Gastrocnemius medialis (tissue), 4 donors: ENCODE results near the gene ZFAND2B. TPM values are rescaled to one million over a fixed set of nuclear protein-coding genes. Genes with fewer than 3 reads are reported as not detected.

Experiments used
- ATAC-seq, 2 donors: fragments of 150-250 bp; one replicate each; pipeline ENCODE4 v1.9.1; 2016
- DNase-seq, 2 donors: peaks; one replicate each; pipeline ENCODE4 v3.0.0-alpha.2; 2019
- H3K27ac ChIP-seq, 4 donors: fragments of 200-600 bp; sonication (generic); 1 replicate in 1 of 4; 2 replicates in 3 of 4; pipeline ENCODE4 v1.5.1; 2016 to 2018; ENCODE audit warnings: mild to moderate bottlenecking in 2 of 4, moderate library complexity in 1 of 4
- H3K27me3 ChIP-seq, 3 donors: fragments of 200-600 bp; sonication (generic) in 2 of 3; 1 replicate in 1 of 3; 2 replicates in 2 of 3; pipeline versions ENCODE4 v1.5.1 to v1.6.0; 2016 to 2019; ENCODE audit warnings: mild to moderate bottlenecking in 1 of 3, moderate library complexity in 1 of 3
- H3K36me3 ChIP-seq, 2 donors: fragments of 200-600 bp; sonication (generic) in 1 of 2; one replicate each; pipeline ENCODE4 v1.5.1; 2017 to 2018
- H3K4me1 ChIP-seq, 2 donors: fragments of 200-600 bp; sonication (generic) in 1 of 2; one replicate each; pipeline ENCODE4 v1.5.1; 2016 to 2017; ENCODE audit warnings: mild to moderate bottlenecking in 2 of 2
- H3K4me3 ChIP-seq, 4 donors: fragments of 200-600 bp; sonication (generic) in 3 of 4; 1 replicate in 1 of 4; 2 replicates in 3 of 4; pipeline ENCODE4 v1.5.1; 2016 to 2019; ENCODE audit warnings: mild to moderate bottlenecking in 2 of 4
- H3K9me3 ChIP-seq, 3 donors: fragments of 200-600 bp; sonication (generic) in 2 of 3; 1 replicate in 1 of 3; 2 replicates in 2 of 3; pipeline ENCODE4 v1.5.1; 2016 to 2019
- CTCF ChIP-seq, 5 experiments: fragments of 450-650 bp in 3 of 5; fragments of 200-600 bp in 2 of 5; sonication (generic) in 2 of 5; IDR thresholded peaks in 4 of 5; conservative IDR thresholded peaks in 1 of 5; 1 replicate in 4 of 5; 2 replicates in 1 of 5; pipeline ENCODE4 v1.5.1; 2016 to 2019; ENCODE audit warnings: antibody characterized with exemption in 5 of 5, mild to moderate bottlenecking in 3 of 5, moderate library complexity in 3 of 5
- POLR2A ChIP-seq, 2 donors: fragments of 450-650 bp; IDR thresholded peaks; one replicate each; pipeline ENCODE4 v1.6.1; 2017; ENCODE audit warnings: antibody characterized with exemption in 2 of 2, mild to moderate bottlenecking in 2 of 2, moderate library complexity in 2 of 2
- in situ Hi-C, 4 donors: fragments of 200-750 bp; cut with MboI; loops; one replicate each; pipeline versions ENCODE4 v1.15.0 to v1.8.0; 2017; ENCODE audit warnings: low sequenced_read_pairs in 4 of 4
- intact Hi-C: fragments of 100-400 bp; cut with DNase I; formaldehyde crosslinking; loops from one replicate; pipeline ENCODE4 v1.15.1; 2023; ENCODE audit warnings: low total_unique reads
- total RNA-seq, 4 donors: library from RNA; depleted of rRNA; stranded (reverse); fragments of >200 nt; gene quantifications; one replicate each; pipeline versions ENCODE4 v1.1.0 to v1.2.3, GENCODE V29; 2016

The ZFAND2B gene
- total RNA-seq, 4 donors from 2014 or later = 33.2 to 60.8 (median 41.2) TPM

- TF ChIP-seq CTCF (IDR thresholded peaks at IDR 0.05 in 4 of 5, conservative IDR thresholded peaks at IDR 0.05 in 1 of 5) = no peak
- no peak for TF ChIP-seq POLR2A (IDR thresholded peaks at IDR 0.05)
- Histone ChIP-seq H3K4me1 (peaks cover 6 to 10% of the 10 kb centered on the region in 2 donors), H3K36me3 (peaks cover 0 to 33% of the 10 kb centered on the region in 2 donors), H3K27me3 (no peaks in the 10 kb centered on the region), H3K9me3 (no peaks in the 10 kb centered on the region), H3K27ac (peak within 1 kb of the TSS; percentile 68 to 84 (median 76)), H3K4me3 (no peak within 1 kb of the TSS)
- ATAC-seq = no peak
- in situ Hi-C loops = loop anchor here (5.0 to 25.0 kb wide), 3 partner anchors 37 to 125 kb away; partner anchors contain the start of genes ZFAND2B (in 2 of the 4) and DNAJB2 (in 1 of the 4)
- intact Hi-C loops = loop anchor here (10.0 kb wide), 1 partner anchor 325 kb away; the partner anchor contains the start of gene GMPPA
- DNase-seq = no peak
Measured at GRCh38 chr2:219169930-219170654, 36.5 kb upstream of the ZFAND2B start, which contains the start of gene SLC23A3. Gene SLC23A3 (minus strand): TSS chr2:219170029. CDS start chr2:219169984, 45 bp downstream.

GRCh38 chr2:219171231-219171651 is 35.3 kb upstream of the ZFAND2B start:
- ATAC-seq (peak; percentile 82 to 88), DNase-seq (peak; percentile 80 to 82)
- H3K36me3 ChIP-seq = peaks cover 0 to 37% of the 10 kb centered on the region in 2 donors
- intact Hi-C loops = loop anchor here (1.0 kb wide), 1 partner anchor 11 kb away; the partner anchor contains the start of gene NHEJ1
- H3K27ac ChIP-seq = peak overlapping the region; percentile 68 to 84 (median 76)
- in situ Hi-C loops = loop anchor here in 3 of 4 donors (5.0 to 25.0 kb wide), 2 partner anchors 36 to 116 kb away; partner anchors contain the start of genes ZFAND2B (in 2 of the 3) and DNAJB2 (in 1 of the 3)
- H3K9me3 ChIP-seq = no peaks in the 10 kb centered on the region
- no peak overlapping the region for H3K4me3 ChIP-seq
- TF ChIP-seq POLR2A (IDR thresholded peaks at IDR 0.05) (peak; percentile 12 to 24), CTCF (IDR thresholded peaks at IDR 0.05 in 4 of 5, conservative IDR thresholded peaks at IDR 0.05 in 1 of 5) (peak; percentile 51 to 78 (median 76))
- H3K4me1 ChIP-seq = peaks cover 14 to 19% of the 10 kb centered on the region in 2 donors
- H3K27me3 ChIP-seq = no peaks in the 10 kb centered on the region

GRCh38 chr2:219172231-219173154 is 34.1 kb upstream of the ZFAND2B start:
- H3K36me3 ChIP-seq = peaks cover 0 to 37% of the 10 kb centered on the region in 2 donors
- DNase-seq (no peak), ATAC-seq (no peak)
- no peak overlapping the region for H3K4me3 ChIP-seq
- H3K9me3 ChIP-seq = no peaks in the 10 kb centered on the region
- intact Hi-C loops = no loop called here
- peak overlapping the region; percentile 68 to 84 (median 76) for H3K27ac ChIP-seq
- H3K27me3 ChIP-seq = no peaks in the 10 kb centered on the region
- TF ChIP-seq CTCF (IDR thresholded peaks at IDR 0.05 in 4 of 5, conservative IDR thresholded peaks at IDR 0.05 in 1 of 5) (no peak), POLR2A (IDR thresholded peaks at IDR 0.05) (no peak)
- in situ Hi-C loops = loop anchor here in 3 of 4 donors (5.0 to 25.0 kb wide), 2 partner anchors 35 to 115 kb away; partner anchors contain the start of genes ZFAND2B (in 2 of the 3) and DNAJB2 (in 1 of the 3)
- H3K4me1 ChIP-seq = peaks cover 14 to 19% of the 10 kb centered on the region in 2 donors

- H3K4me1 ChIP-seq = peaks cover 14 to 19% of the 10 kb centered on the region in 2 donors
- ATAC-seq = no peak
- peaks cover 0 to 37% of the 10 kb centered on the region in 2 donors for H3K36me3 ChIP-seq
- intact Hi-C loops = no loop called here
- in situ Hi-C loops = loop anchor here in 3 of 4 donors (5.0 to 25.0 kb wide), 2 partner anchors 34 to 114 kb away; partner anchors contain the start of genes ZFAND2B (in 2 of the 3) and DNAJB2 (in 1 of the 3)
- no peak overlapping the region for H3K27ac ChIP-seq
- H3K4me3 ChIP-seq = no peak overlapping the region
- no peak for TF ChIP-seq POLR2A (IDR thresholded peaks at IDR 0.05)
- TF ChIP-seq CTCF (IDR thresholded peaks at IDR 0.05 in 4 of 5, conservative IDR thresholded peaks at IDR 0.05 in 1 of 5) = no peak
- H3K9me3 ChIP-seq = no peaks in the 10 kb centered on the region
- H3K27me3 ChIP-seq = no peaks in the 10 kb centered on the region
- DNase-seq = no peak
Measured at GRCh38 chr2:219173176-219173575, 33.4 kb upstream of the ZFAND2B start.
